Iris pigment epithelial cell (primary cell): Measurements from ENCODE around the gene GNAQ.
"Not testable (repeated sequence)": the region's sequence is repeated elsewhere in the genome, so short reads cannot be mapped to it uniquely, and the experiment has no call there.

Experiments used
- DNase-seq: peaks from one replicate; pipeline ENCODE4 v3.0.0-alpha.2; 2011; ENCODE audit warnings: low read depth

Gene GNAQ

GRCh38 chr9:77903666-77904285, 127.8 kb downstream of the GNAQ start:
- DNase-seq = no peak

DNA sequence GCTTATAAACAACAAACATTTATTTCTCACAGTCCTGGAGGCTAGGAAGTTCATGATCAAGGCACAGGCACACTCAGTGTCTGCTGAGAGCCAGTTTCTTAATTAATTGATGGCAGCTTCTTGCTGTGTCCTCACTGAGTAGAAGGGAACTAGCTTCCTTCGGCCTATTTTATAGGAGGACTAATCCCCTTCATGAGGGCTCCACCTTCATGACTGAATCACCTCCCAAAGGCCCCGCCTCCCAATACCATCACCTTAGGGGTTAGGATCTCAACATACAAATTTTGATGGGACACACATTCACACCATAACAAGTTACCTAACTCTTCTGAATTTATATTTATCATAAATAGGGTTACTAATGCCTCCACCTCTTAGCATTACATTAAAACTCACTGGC, 129.8 kb downstream of the GNAQ start:
- DNase-seq = no peak

- DNase-seq = no peak
These were observed 130.6 kb downstream of the GNAQ start for GRCh38 chr9:77901018-77901417.

DNA sequence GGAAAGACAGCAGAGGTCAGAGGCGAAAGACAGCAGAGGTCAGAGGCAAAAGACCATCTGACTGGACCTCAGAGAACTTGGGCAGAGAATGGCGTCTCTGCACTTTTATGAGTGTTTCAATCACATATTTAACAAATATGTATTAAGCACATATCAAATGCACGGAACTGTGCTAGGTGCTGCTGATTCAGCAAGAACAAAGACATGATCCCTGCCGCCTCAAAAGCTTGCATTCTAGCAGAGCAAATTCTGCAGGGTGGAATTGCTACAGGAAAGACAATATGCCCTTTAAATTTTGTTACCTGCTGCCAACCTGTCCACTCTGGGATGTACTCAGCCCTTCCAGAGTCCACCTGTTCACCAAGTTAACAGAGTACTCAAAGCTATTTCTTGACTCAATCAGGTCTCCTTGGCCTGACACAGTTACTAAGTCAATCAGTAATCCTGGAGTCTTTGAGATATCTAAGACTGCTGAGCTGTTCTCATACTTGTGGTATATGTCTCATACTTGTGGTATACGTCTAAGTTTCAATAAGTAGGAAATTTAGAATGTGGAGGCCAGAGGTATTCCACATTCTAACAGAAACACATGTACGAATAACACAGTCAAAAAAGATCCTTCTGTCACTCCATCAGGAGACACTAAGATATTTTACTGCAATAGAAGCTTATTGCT, 131.8 kb downstream of the GNAQ start:
- DNase-seq = peak; percentile 92

- no peak for DNase-seq
These were observed 132.7 kb downstream of the GNAQ start for GRCh38 chr9:77898864-77899263.

- no peak for DNase-seq
These were observed 134.5 kb downstream of the GNAQ start for GRCh38 chr9:77896938-77897667.

DNA sequence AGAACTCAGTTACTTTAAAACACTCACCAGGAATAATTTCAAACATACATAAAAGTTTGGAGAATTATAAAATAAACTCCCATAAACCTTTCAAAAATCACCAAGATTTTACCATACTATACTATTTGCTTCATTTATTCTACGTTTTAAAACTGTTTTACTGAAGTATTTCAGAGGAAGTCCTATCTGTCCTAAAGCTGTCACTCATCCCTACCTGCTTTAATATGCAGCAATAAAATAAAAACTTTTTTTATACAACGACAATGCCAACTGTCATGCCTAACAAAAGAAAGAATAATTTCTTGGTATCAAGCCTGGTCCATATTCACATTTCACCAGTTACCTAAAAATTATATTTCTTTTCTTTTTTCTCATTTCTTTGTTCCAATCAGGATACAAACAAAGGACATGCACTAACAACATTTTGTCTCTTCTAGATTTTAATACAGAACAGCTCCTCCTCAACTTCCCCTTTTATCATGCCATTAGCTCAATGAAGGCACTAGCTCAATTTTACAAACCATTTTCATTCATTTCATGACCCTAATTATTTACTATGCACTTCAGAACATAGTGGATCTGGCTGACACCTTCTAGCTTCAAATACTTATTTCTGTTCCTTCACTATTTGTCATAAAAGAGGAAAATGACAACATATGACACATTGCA, 135.2 kb downstream of the GNAQ start:
- no peak for DNase-seq

GRCh38 chr9:77893706-77894105, 137.9 kb downstream of the GNAQ start:
- DNase-seq = no peak

DNA sequence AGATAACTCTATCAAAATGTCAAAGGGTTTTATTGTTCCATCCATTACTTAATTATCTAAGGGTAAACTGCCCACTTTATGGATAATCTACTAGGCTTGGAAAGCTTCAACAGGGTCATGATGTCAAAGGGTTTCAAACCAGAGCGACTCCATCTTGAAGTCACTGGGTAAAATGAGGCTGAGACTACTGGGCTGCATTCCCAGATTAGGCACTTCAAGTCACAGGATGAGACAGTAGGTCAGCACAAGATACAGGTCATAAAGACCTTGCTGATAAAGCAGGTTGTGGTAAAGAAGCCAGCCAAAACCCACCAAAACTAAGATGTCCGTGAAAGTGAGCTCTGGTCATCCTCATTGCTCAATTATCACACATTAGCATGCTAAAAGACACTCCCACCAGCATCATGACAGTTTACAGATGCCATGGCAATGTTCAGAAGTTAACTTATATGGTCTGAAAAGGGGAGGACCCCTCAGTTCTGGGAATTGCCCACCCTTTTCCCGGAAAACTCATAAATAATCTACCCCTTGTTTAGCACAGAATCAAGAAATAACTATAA, 138.6 kb downstream of the GNAQ start:
- DNase-seq = no peak

- no peak for DNase-seq
These were observed 139.4 kb downstream of the GNAQ start for GRCh38 chr9:77892171-77892570.

DNA sequence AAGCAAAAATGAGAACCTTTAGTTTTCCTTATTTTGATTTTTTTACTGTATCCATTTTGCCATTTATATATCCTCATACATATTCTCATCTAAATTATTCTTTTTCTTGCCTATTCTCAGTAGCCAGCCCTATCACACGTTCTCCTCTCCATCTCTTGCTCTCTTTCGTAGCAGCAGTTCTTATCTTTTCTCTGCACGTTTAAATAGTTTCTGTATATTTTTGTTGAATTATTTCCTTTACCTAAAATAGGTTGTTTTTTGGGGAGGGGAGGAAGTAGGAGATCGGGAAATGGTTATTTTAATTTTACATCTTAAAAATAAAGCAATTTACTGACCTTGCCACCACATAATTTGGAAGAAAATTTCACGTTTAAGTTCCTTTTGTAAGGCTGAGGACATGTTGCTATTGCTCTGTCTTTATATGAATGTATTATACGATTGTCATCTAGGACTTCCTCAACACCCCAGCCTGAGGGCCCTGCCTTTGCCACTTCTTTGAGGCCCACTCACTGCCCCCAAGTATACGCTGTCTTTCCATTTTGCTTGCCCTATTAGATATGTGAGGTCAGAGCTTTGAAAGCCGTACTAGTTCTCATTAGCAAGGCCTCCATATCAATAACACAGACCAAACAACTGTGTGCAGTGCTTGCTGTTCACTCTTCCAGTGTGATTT, 140.3 kb downstream of the GNAQ start:
- no peak for DNase-seq

- no peak for DNase-seq
These were observed 143.9 kb downstream of the GNAQ start for GRCh38 chr9:77887662-77888061.

- DNase-seq = no peak
These were observed 146.4 kb downstream of the GNAQ start for GRCh38 chr9:77885104-77885672.

- peak; percentile 45 for DNase-seq
These were observed 147.5 kb downstream of the GNAQ start for GRCh38 chr9:77883846-77884771.

DNA sequence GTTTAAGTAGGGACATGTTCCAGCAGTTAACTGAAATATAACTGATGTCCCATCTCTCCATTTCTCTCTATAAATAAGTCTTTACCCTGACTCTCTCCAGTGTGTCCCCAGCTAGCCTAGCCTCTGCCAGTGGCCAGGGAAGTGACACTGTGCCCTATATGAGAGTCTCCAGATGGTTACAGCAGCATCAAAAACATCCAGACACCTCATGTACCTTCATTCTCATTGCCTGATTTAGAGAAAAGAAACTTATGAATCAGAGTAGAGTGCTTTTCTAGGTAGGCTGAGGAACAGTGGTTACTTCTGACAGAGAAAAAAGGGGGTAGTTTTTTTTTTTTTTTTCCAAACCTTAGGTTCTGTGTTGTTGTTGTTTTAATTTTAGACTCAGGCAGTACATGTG, 148.5 kb downstream of the GNAQ start:
- no peak for DNase-seq

GRCh38 chr9:77882294-77882693, 149.3 kb downstream of the GNAQ start:
- no peak for DNase-seq

DNA sequence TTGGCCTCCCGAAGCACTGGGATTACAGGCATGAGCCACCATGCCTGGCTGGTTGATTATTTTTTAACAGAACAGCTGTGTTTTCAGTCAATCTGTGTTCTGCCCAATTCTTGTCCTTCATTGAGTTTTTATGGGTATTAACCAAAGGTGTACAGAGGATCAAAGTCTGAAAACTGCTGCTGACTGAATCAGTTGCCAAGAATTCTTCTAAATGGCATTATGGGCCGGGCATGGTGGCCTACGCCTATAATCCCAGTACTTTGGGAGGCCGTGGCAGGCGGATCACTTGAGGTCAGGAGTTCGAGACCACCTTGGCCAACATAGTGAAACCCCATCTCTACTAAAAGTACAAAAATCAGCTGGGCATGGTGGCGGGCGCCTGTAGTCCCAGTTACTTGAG, 150.0 kb downstream of the GNAQ start:
- not testable (repeated sequence) for DNase-seq

GRCh38 chr9:77881111-77881510, 150.5 kb downstream of the GNAQ start:
- no peak for DNase-seq

DNA sequence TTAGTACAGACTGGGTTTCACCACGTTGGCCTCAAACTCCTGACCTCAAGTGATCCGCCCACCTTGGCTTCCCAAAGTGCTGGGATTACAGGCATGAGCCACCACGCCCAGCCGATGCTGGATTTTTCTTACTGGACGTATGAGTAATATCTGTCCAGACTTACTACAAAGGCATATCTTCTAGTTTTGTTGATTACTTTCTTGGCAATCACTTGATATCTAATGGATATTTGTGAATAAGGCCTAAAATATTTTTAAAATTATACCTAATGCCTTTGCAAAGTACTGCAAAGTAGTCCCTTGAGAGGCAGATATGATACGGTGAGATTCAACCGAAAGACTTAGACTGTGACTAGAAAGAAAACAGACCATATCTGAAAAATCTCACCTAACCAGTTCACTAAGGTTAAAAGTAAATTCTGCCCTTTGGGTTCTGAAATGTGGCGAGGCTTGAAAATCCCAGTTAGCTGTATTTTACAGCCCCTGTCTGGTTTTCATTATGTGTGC, 152.1 kb downstream of the GNAQ start:
- DNase-seq = peak; percentile 69

DNA sequence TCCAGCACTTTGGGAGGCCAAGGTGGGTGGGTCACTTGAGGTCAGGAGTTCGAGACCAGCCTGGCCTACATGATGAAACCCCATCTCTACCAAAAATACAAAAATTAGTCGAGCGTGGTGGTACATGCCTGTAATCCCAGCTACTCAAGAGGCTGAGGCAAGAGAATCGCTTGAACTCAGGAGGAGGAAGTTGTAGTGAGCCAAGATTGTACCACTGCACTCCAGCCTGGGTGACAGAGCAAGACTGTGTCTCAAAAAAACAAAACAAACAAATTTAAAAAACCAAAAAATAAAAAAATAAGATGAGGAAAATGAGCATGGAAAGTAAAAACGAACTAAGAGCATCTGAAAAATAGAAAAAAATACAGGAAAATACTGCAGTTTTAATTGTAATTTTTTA, 152.8 kb downstream of the GNAQ start:
- not testable (repeated sequence) for DNase-seq
